HPDE6-E6E7 (cell line): ENCODE data around the gene ZGPAT.

ENCODE experiments used
- DNase-seq: peaks from one replicate; pipeline ENCODE4 v3.0.0; 2011; ENCODE audit warnings: missing footprints; ENCODE audit errors: extremely low spot score

ZGPAT gene

GRCh38 chr20:63678667-63679465 is 29.0 kb upstream of the ZGPAT start:
- no peak for DNase-seq

GRCh38 chr20:63679799-63680305 is 28.0 kb upstream of the ZGPAT start:
- DNase-seq: no peak

DNA sequence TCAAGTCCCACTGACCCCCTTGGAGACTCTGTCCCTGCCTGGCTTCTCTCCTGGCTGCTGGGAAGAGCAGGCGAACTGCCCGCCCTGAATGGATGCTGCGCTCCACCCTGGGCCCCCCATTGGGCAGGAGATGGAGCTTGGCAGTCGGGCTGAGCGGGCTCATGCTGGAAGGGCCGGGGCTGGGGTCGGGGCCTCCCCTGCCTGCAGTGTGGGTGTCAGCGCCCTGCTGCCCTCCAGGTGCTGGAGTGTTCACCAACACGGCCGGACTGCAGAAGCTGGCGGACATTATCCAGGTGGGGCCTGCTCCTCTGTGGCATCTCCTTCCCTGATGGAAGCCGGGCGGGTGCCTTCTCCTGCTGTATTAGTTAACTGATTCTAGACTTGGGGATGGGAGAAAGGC is 27.4 kb upstream of the ZGPAT start:
- DNase-seq: no peak

DNA sequence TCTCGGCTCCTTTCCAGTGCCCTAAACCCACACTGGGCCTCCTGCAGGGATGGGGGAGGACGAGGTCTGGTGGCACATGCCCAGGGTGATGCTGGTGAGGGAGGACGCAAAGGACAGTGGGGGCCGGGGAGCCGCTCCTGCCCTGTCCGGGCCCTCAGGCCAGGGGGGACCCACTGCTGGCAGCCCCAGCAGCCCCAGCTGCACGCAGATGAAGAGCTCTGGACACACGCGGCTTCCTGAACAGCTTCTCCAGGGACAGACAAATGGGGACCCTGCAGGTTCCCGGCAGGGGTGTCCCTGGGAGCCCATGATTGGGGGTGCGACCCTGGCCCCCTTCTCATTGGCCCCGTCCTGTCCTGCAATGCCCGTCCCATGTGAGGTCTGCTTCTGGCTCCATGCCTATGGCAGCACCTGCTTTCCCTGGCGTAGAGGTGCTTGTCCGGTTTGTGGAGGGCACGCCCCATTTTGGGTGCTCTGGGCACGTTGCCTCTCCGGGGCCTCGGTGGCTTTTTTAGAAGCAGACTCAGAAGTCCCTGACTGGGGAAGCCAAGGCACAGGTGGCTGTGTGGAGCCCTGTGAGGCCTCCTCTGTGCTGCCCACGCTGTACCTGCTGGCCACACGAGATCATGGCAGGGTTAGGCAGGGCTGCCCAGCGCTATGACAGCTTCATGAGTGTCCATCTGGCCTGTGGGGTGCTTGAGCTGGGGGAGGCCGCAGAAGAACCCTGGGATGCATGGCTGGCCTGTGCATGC is 26.8 kb upstream of the ZGPAT start:
- DNase-seq: no peak

GRCh38 chr20:63681609-63682142 is 26.2 kb upstream of the ZGPAT start:
- DNase-seq: no peak

- DNase-seq: peak; percentile 100
Observed at GRCh38 chr20:63682384-63683139, 25.3 kb upstream of the ZGPAT start.

- DNase-seq: no peak
Observed at GRCh38 chr20:63685269-63686026, 22.4 kb upstream of the ZGPAT start.

DNA sequence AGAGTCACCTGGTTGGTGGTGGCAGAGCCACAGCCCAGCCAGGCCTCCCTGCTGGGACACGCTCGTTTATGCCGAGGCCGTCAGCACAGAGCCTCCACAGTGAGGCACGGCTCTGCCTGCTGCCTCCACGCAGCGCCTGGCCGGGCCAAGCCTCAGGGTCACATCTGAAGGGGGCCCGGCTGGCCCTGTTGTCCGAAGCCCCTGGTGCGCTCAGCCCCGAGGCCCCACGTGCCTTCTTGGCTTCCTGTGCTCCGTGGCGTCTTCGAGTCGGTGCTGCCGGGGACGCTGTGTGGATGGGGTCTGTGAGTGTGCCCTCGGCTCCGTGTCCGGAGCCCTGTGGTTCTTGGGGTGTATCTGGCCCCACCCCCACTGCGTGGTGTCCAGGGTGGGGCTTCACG is 21.7 kb upstream of the ZGPAT start:
- no peak for DNase-seq

GRCh38 chr20:63686492-63687321 is 21.1 kb upstream of the ZGPAT start:
- no peak for DNase-seq

GRCh38 chr20:63687419-63688178 is 20.2 kb upstream of the ZGPAT start:
- DNase-seq: no peak

GRCh38 chr20:63688228-63689045 is 19.4 kb upstream of the ZGPAT start:
- no peak for DNase-seq

GRCh38 chr20:63689046-63690002 is 18.5 kb upstream of the ZGPAT start:
- no peak for DNase-seq

DNA sequence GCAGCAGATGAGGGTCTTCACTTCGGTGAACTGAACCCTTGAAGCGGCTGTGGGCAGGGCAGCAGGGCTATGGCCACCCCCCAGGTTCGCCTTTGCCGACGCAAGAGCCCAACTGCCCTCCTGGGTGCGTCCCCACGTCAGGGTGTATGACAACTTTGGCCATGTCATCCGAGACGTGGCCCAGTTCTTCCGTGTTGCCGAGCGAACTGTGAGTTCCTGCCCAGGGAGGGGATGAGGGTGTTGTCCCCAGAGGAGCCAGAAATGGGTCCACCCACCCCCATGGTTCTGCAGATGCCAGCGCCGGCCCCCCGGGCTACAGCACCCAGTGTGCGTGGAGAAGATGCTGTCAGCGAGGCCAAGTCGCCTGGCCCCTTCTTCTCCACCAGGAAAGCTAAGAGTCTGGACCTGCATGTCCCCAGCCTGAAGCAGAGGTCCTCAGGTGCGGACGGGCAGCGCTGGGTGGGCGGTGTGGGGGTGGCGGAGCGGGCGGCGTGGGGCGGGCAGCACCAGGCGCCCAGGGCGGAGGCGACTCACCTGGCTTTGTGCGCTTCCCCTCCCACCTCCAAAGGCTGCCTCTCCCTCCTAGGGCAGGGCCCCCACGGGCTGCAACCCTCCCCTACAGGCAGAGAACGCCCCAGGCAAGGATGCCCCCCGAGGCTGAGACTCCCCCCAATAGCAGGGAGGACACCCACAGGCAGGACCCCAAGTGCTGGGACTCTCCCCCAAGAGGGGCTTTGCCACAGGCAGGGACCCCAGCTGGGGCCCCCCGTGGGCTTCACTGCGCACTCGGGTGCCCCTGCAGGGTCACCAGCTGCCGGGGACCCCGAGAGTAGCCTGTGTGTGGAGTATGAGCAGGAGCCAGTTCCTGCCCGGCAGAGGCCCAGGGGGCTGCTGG is 17.6 kb upstream of the ZGPAT start:
- DNase-seq: no peak

DNA sequence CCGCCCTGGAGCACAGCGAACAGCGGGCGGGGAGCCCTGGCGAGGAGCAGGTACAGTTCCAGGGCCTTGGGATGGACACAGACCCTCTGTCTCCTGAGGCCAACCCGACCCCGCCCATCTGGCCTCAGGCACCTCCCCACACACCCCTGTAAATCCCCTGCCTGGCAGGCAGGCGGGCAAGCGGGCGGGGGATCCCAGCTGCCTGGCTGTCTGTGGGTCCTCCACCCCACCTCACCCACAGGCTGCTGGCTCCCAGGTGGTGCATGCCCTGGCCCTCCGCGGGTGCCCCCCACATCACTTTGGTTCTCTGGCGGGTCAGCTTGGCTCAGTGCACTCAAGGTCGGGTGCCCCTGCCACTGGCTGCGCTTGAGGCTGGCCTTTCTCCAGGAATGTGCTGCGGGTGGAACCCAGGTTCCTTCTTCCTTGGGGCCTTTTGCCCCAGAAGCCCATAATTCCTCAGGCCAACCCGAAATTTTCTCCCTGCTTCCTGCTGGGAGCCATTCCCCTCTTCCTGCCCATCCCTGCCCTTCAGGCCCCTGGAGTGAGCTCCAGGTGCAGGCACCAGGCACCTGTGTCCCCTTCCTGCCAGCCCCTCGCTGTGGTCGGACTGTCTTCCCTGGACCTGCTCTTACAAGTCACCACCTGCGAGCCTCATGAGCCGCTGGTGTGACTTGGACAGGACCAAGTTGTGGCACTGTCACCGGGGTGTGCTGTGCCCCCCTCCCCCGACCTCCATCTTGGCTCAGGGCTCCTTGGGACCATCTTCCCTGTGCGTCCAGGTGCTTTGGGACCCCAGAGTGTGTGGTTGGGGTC is 16.7 kb upstream of the ZGPAT start:
- no peak for DNase-seq

GRCh38 chr20:63691711-63692435 is 16.0 kb upstream of the ZGPAT start:
- DNase-seq: no peak
